HEK293T (cell line): ENCODE measurements around the gene OR4Q3.
"Not testable (repeated sequence)": the region's sequence is repeated elsewhere in the genome, so short reads cannot be mapped to it uniquely, and the experiment has no call there.

Experiments used
- CTCF ChIA-PET: fragments of 350-600 bp; formaldehyde crosslinking; extraction: SDS; loops from one replicate; lab custom pipeline; 2021; ENCODE audit warnings: antibody characterized with exemption, inconsistent platforms; lab: Yijun Ruan, JAX
- POLR2A ChIA-PET: fragments of 350-600 bp; formaldehyde crosslinking; extraction: SDS; loops from one replicate; lab custom pipeline; 2020; ENCODE audit warnings: antibody characterized with exemption, inconsistent platforms; lab: Yijun Ruan, JAX
- DNase-seq: peaks from one replicate; pipeline ENCODE4 v3.0.0; 2012; ENCODE audit warnings: mixed read lengths; ENCODE audit errors: extremely low spot score
- BHLHE40 ChIP-seq: fragments of 450-650 bp; IDR thresholded peaks from 2 replicates; pipeline ENCODE4 v1.6.1; 2016; ENCODE audit warnings: mild to moderate bottlenecking, moderate library complexity, borderline replicate concordance
- FOXA1 ChIP-seq: fragments of 450-650 bp; IDR thresholded peaks from 2 replicates; pipeline ENCODE4 v1.6.1; 2016; ENCODE audit warnings: mild to moderate bottlenecking
- FOXK2 ChIP-seq: fragments of 450-650 bp; IDR thresholded peaks from 2 replicates; pipeline ENCODE4 v1.6.1; 2016; ENCODE audit warnings: mild to moderate bottlenecking
- FOXM1 ChIP-seq: fragments of 450-650 bp; IDR thresholded peaks from 2 replicates; pipeline ENCODE4 v1.6.1; 2017; ENCODE audit warnings: mild to moderate bottlenecking, borderline replicate concordance
- HDGF ChIP-seq: fragments of 450-650 bp; IDR thresholded peaks from 2 replicates; pipeline ENCODE4 v1.6.1; 2017; ENCODE audit warnings: antibody characterized with exemption, borderline replicate concordance
- L3MBTL2 ChIP-seq: fragments of 450-650 bp; conservative IDR thresholded peaks from 2 replicates; pipeline ENCODE4 v1.6.1; 2016; ENCODE audit warnings: mild to moderate bottlenecking
- NFRKB ChIP-seq: fragments of 450-650 bp; IDR thresholded peaks from 2 replicates; pipeline ENCODE4 v1.6.1; 2016; ENCODE audit warnings: mild to moderate bottlenecking, moderate library complexity
- PKNOX1 ChIP-seq: fragments of 450-650 bp; IDR thresholded peaks from 2 replicates; pipeline ENCODE4 v1.6.1; 2016
- SP1 ChIP-seq: fragments of 450-650 bp; IDR thresholded peaks from 2 replicates; pipeline ENCODE4 v1.6.1; 2017
- SUZ12 ChIP-seq: fragments of 450-650 bp; IDR thresholded peaks from 2 replicates; pipeline ENCODE4 v1.6.1; 2016; ENCODE audit warnings: mild to moderate bottlenecking
- TARDBP ChIP-seq: fragments of 450-650 bp; IDR thresholded peaks from 2 replicates; pipeline ENCODE4 v1.6.1; 2016
- ZNF384 ChIP-seq: fragments of 450-650 bp; IDR thresholded peaks from 2 replicates; pipeline ENCODE4 v1.6.1; 2016

OR4Q3 gene

GRCh38 chr14:19775587-19775986 lies 32.2 kb downstream of the OR4Q3 start:
- no peak for DNase-seq
- CTCF ChIA-PET, result no interaction called here
- TF ChIP-seq BHLHE40, result no peak
- no peak for TF ChIP-seq L3MBTL2
- no peak for TF ChIP-seq FOXA1
- TF ChIP-seq FOXM1, result no peak
- TF ChIP-seq FOXK2, result no peak
- TF ChIP-seq SUZ12, result no peak
- no peak for TF ChIP-seq PKNOX1
- no peak for TF ChIP-seq NFRKB
- TF ChIP-seq TARDBP, result no peak
- TF ChIP-seq HDGF, result no peak
- TF ChIP-seq ZNF384, result no peak
- TF ChIP-seq SP1, result no peak
- POLR2A ChIA-PET, result no interaction called here

DNA sequence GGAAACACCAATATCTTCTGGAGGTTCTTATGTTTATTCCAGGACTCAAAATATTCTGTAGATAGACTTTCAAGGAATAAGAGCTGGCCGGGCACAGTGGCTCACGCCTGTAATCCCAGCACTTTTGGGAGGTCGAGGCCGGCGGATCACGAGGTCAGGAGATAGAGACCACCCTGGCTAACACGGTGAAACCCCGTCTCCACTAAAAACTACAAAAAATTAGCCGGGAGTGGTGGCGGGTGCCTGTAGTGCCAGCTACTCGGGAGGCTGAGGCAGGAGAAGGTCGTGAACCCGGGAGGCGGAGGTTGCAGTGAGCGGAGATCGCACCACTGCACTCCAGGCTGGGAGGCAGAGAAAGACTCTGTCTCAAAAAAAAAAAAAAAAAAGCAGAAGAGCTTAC lies 42.5 kb downstream of the OR4Q3 start:
- CTCF ChIA-PET, DNase-seq, POLR2A ChIA-PET: not testable (repeated sequence)

DNA sequence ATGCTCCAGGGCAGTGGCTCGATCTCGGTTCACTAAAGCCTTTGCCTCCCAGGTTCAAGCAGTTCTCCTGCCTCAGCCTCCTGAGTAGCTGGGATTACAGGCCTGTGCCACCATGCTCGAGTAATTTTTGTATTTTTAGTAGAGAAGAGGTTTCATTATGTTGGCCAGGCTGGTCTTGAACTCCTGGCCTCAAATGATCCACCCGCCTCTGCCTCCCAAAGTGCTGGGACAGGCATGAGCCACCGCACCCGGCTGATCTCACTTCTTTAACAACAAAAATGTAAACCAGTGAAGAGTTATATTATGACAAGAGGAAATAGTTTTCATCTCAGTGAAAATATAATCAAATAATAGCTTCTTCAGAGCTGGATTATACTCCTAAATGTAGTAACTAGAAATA lies 43.9 kb downstream of the OR4Q3 start:
- POLR2A ChIA-PET, CTCF ChIA-PET, DNase-seq: not testable (repeated sequence)

DNA sequence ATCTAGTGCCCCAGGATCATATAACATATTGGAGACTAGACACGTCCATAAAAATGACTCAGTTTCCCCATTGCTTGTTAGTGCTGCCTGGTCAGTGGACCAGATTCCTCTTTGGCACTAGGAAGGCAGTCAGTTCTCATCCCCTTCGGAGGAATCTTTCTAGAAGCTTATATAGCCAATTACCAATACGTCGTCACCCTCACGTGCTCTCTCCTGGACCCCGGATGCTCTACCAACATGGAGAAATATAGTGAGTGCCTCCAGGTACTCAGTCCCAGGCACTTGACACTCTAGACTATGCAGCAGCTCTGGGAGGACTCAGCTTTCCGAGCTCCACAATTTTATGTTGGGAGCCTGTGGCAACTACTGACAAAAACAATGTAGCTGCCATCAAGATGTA lies 44.8 kb downstream of the OR4Q3 start:
- DNase-seq, CTCF ChIA-PET, POLR2A ChIA-PET: not testable (repeated sequence)

- DNase-seq, CTCF ChIA-PET, POLR2A ChIA-PET: not testable (repeated sequence)
Observed at GRCh38 chr14:19796520-19797108, 53.2 kb downstream of the OR4Q3 start.
